GM11168 (cell line): Measurements from ENCODE around the gene ABCC3.
"Not testable (repeated sequence)": the region's sequence is repeated elsewhere in the genome, so short reads cannot be mapped to it uniquely, and the experiment has no call there.

ENCODE experiments used
- in situ Hi-C: fragments of 300-500 bp; cut with MboI; formaldehyde crosslinking; loops from one replicate; pipeline ENCODE4 v1.12.0; 2022; ENCODE audit warnings: low sequenced_read_pairs; ENCODE audit not compliant: unreplicated experiment

ABCC3 gene

DNA sequence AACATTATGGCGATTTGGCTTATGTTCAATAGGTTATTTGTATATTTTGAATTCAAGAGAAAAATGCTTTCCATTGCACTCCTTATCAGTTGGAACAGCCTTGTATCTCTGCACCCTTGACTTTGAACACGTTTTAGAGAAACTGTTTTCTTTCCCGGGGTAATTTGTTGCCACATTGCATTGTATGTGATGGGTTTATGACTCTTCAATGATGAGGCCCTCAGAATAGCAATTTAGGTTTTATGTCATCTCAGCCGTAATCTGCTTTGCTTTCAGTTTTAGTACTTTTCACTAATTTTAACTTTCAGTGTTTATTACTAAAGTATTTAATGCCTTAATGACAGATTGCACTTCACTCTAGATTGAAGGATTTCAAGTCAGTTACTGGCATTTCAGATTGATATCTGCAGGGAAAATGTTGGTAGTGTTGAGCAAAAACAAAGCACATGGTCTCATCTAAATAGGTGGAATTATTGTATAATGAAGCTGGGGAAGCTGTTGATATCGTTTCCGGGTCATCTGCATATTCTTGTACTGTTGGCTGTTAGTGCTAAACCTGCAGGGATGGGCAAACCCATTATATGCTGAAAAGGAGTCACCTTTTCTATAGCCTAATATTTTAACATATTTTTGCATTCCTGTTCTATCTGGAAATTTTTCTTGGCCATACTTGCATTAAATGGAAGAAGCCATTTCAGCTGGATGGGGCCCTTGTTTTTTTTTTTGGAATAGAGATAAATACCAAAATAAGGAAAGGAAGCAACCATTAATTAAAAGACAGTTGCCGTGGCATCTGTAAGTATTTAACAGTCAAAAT is 86.7 kb downstream of the ABCC3 start:
- in situ Hi-C loops: no loop called here

GRCh38 chr17:50722746-50723145 is 88.1 kb downstream of the ABCC3 start:
- in situ Hi-C loops: no loop called here

GRCh38 chr17:50724622-50725021 is 89.9 kb downstream of the ABCC3 start:
- in situ Hi-C loops: not testable (repeated sequence)

- in situ Hi-C loops: no loop called here
These were observed 91.3 kb downstream of the ABCC3 start for GRCh38 chr17:50725769-50726655.

DNA sequence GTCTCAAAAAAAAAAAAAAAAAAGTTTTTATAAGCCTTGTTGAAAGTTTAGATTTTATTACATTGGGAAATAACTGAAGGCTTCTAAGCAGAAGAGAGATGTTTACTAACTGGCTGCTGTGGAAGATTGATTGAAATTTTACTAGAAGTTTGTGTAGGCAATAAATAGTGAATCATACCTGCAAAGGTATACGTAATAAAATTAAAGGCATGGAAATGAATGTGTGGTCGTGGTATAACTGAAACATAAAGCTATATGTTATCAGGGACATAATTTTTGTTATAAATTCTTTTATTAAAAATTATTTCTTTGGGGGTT is 93.4 kb downstream of the ABCC3 start:
- in situ Hi-C loops: no loop called here

- in situ Hi-C loops: no loop called here
These were observed 94.4 kb downstream of the ABCC3 start for GRCh38 chr17:50728881-50729765.

- in situ Hi-C loops: no loop called here
These were observed 97.1 kb downstream of the ABCC3 start for GRCh38 chr17:50731575-50732460.

DNA sequence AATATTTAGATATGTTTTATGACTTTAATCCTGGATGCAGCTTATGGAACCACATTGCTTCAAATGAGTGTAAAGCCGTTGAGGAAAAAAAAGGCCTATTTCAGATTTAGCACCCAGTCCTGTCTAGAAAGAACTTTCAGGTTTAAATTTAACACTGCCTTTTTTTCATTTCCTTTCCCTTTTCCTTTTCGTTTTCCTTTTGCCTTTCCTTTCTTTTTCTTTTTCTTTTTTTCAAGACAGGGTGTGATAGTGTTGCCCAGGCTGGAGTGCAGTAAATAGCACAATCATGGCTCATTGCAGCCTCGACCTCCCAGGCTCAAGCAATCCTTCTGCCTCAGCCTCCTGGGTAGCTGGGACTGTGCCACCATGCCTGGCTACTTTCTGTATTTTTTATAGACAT is 100.6 kb downstream of the ABCC3 start:
- in situ Hi-C loops: no loop called here

GRCh38 chr17:50737118-50737698 is 102.5 kb downstream of the ABCC3 start:
- in situ Hi-C loops: no loop called here

- in situ Hi-C loops: no loop called here
These were observed 104.4 kb downstream of the ABCC3 start for GRCh38 chr17:50739098-50739497.
